GM23338 (cell line): ENCODE results near the gene KRT1.

ENCODE experiments used
- CREB1 ChIP-seq: fragments of 250-450 bp; sonication (Bioruptor Pico); IDR thresholded peaks from 2 replicates; pipeline ENCODE4 v1.5.0; 2020; ENCODE audit warnings: low read depth, mild to moderate bottlenecking, moderate library complexity
- EZH2 ChIP-seq: fragments of 200-600 bp; sonication (generic); IDR thresholded peaks from one replicate; pipeline ENCODE4 v1.8.0; 2017; ENCODE audit warnings: antibody characterized with exemption, mild to moderate bottlenecking, low read depth; ENCODE audit not compliant: unreplicated experiment
- EZH2phosphoT487 ChIP-seq: fragments of 200-600 bp; sonication (generic); IDR thresholded peaks from one replicate; pipeline ENCODE4 v1.8.1; 2018; ENCODE audit warnings: antibody characterized with exemption; ENCODE audit not compliant: unreplicated experiment
- JUNB ChIP-seq: IDR thresholded peaks from one replicate; pipeline ENCODE4 v1.6.1; 2016; ENCODE audit warnings: antibody characterized with exemption; ENCODE audit not compliant: unreplicated experiment
- NANOG ChIP-seq: IDR thresholded peaks from 2 replicates; pipeline ENCODE4 v1.6.1; 2016; ENCODE audit warnings: antibody characterized with exemption, borderline replicate concordance
- POLR2AphosphoS5 ChIP-seq: IDR thresholded peaks from 2 replicates; pipeline ENCODE4 v1.6.1; 2016; ENCODE audit warnings: antibody characterized with exemption, low read depth
- STAT1 ChIP-seq: IDR thresholded peaks from one replicate; pipeline ENCODE4 v1.6.1; 2016; ENCODE audit warnings: antibody characterized with exemption; ENCODE audit not compliant: unreplicated experiment
- ZNF114 ChIP-seq: fragments of 250-450 bp; sonication (Bioruptor Pico); IDR thresholded peaks from 2 replicates; pipeline ENCODE4 v1.5.0; 2020; ENCODE audit warnings: mild to moderate bottlenecking, moderate library complexity
- ZNF331 ChIP-seq: fragments of 250-450 bp; sonication (Bioruptor Pico); IDR thresholded peaks from 2 replicates; pipeline ENCODE4 v1.5.0; 2020; ENCODE audit warnings: low read depth, mild to moderate bottlenecking, moderate library complexity
- TF ChIP-seq, protein P1 (sequence below): IDR thresholded peaks from one replicate; pipeline ENCODE4 v1.6.1; 2018; ENCODE audit warnings: antibody characterized with exemption; ENCODE audit not compliant: unreplicated experiment
- TF ChIP-seq, protein P2 (sequence below), 2 experiments: fragments of 200-600 bp in 1 of 2; sonication (generic) in 1 of 2; conservative IDR thresholded peaks; 2 replicates each; pipeline versions ENCODE4 v1.5.1 to v1.6.1; 2016 to 2017; ENCODE audit warnings: antibody characterized with exemption in 2 of 2, low read depth in 2 of 2, mild to moderate bottlenecking in 2 of 2, moderate library complexity in 1 of 2
- TF ChIP-seq, protein P3 (sequence below): fragments of 250-450 bp; sonication (Bioruptor Pico); IDR thresholded peaks from 2 replicates; pipeline ENCODE4 v1.5.0; 2020; ENCODE audit warnings: mild to moderate bottlenecking, moderate library complexity
- TF ChIP-seq, protein P4 (sequence below): IDR thresholded peaks from 2 replicates; pipeline ENCODE4 v1.6.1; 2016; ENCODE audit warnings: antibody characterized with exemption

DNA sequence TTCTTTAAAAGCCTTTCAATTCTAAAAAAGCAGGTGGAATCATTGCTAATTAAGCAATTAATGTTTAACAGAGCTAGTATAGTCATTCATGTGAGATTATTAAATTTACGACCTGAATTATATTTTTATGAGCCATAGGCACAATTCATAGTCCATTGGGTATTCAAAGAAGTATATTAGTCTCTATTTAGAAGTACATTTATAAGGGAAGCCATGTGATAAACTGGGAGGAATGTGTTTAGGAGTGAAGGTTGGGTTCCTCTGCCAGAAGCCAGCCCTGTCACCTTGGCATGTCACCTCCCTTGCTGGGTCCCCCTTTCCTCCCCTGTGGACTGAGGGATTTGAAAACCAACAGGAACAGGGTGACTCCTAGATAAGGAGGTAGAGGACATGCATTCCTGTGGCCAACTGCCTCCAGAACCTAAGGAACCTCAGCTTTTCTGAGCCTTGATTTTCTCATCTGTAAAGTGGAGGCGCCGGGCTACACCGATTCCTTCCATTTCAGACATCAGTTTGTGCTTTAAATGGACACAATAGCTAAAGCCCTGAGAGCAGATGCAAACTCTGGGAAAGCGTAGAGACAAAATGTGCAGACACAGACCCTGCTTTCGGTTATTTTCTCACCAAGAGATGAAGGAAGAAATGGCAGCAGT, 22.8 kb downstream of the KRT1 start:
- TF ChIP-seq, protein P1, sequence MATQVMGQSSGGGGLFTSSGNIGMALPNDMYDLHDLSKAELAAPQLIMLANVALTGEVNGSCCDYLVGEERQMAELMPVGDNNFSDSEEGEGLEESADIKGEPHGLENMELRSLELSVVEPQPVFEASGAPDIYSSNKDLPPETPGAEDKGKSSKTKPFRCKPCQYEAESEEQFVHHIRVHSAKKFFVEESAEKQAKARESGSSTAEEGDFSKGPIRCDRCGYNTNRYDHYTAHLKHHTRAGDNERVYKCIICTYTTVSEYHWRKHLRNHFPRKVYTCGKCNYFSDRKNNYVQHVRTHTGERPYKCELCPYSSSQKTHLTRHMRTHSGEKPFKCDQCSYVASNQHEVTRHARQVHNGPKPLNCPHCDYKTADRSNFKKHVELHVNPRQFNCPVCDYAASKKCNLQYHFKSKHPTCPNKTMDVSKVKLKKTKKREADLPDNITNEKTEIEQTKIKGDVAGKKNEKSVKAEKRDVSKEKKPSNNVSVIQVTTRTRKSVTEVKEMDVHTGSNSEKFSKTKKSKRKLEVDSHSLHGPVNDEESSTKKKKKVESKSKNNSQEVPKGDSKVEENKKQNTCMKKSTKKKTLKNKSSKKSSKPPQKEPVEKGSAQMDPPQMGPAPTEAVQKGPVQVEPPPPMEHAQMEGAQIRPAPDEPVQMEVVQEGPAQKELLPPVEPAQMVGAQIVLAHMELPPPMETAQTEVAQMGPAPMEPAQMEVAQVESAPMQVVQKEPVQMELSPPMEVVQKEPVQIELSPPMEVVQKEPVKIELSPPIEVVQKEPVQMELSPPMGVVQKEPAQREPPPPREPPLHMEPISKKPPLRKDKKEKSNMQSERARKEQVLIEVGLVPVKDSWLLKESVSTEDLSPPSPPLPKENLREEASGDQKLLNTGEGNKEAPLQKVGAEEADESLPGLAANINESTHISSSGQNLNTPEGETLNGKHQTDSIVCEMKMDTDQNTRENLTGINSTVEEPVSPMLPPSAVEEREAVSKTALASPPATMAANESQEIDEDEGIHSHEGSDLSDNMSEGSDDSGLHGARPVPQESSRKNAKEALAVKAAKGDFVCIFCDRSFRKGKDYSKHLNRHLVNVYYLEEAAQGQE = no peak
- TF ChIP-seq, protein P2, sequence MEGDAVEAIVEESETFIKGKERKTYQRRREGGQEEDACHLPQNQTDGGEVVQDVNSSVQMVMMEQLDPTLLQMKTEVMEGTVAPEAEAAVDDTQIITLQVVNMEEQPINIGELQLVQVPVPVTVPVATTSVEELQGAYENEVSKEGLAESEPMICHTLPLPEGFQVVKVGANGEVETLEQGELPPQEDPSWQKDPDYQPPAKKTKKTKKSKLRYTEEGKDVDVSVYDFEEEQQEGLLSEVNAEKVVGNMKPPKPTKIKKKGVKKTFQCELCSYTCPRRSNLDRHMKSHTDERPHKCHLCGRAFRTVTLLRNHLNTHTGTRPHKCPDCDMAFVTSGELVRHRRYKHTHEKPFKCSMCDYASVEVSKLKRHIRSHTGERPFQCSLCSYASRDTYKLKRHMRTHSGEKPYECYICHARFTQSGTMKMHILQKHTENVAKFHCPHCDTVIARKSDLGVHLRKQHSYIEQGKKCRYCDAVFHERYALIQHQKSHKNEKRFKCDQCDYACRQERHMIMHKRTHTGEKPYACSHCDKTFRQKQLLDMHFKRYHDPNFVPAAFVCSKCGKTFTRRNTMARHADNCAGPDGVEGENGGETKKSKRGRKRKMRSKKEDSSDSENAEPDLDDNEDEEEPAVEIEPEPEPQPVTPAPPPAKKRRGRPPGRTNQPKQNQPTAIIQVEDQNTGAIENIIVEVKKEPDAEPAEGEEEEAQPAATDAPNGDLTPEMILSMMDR (conservative IDR thresholded peaks at IDR 0.05; ENCODE audit: low read depth in 2 of 2) = no peak
- TF ChIP-seq POLR2AphosphoS5 (no peak), EZH2 (no peak), ZNF114 (no peak), ZNF331 (CRISPR knock-in tag) (no peak), STAT1 (no peak), EZH2phosphoT487 (no peak), JUNB (no peak), CREB1 (CRISPR knock-in tag) (no peak), NANOG (no peak)
- TF ChIP-seq, protein P3, sequence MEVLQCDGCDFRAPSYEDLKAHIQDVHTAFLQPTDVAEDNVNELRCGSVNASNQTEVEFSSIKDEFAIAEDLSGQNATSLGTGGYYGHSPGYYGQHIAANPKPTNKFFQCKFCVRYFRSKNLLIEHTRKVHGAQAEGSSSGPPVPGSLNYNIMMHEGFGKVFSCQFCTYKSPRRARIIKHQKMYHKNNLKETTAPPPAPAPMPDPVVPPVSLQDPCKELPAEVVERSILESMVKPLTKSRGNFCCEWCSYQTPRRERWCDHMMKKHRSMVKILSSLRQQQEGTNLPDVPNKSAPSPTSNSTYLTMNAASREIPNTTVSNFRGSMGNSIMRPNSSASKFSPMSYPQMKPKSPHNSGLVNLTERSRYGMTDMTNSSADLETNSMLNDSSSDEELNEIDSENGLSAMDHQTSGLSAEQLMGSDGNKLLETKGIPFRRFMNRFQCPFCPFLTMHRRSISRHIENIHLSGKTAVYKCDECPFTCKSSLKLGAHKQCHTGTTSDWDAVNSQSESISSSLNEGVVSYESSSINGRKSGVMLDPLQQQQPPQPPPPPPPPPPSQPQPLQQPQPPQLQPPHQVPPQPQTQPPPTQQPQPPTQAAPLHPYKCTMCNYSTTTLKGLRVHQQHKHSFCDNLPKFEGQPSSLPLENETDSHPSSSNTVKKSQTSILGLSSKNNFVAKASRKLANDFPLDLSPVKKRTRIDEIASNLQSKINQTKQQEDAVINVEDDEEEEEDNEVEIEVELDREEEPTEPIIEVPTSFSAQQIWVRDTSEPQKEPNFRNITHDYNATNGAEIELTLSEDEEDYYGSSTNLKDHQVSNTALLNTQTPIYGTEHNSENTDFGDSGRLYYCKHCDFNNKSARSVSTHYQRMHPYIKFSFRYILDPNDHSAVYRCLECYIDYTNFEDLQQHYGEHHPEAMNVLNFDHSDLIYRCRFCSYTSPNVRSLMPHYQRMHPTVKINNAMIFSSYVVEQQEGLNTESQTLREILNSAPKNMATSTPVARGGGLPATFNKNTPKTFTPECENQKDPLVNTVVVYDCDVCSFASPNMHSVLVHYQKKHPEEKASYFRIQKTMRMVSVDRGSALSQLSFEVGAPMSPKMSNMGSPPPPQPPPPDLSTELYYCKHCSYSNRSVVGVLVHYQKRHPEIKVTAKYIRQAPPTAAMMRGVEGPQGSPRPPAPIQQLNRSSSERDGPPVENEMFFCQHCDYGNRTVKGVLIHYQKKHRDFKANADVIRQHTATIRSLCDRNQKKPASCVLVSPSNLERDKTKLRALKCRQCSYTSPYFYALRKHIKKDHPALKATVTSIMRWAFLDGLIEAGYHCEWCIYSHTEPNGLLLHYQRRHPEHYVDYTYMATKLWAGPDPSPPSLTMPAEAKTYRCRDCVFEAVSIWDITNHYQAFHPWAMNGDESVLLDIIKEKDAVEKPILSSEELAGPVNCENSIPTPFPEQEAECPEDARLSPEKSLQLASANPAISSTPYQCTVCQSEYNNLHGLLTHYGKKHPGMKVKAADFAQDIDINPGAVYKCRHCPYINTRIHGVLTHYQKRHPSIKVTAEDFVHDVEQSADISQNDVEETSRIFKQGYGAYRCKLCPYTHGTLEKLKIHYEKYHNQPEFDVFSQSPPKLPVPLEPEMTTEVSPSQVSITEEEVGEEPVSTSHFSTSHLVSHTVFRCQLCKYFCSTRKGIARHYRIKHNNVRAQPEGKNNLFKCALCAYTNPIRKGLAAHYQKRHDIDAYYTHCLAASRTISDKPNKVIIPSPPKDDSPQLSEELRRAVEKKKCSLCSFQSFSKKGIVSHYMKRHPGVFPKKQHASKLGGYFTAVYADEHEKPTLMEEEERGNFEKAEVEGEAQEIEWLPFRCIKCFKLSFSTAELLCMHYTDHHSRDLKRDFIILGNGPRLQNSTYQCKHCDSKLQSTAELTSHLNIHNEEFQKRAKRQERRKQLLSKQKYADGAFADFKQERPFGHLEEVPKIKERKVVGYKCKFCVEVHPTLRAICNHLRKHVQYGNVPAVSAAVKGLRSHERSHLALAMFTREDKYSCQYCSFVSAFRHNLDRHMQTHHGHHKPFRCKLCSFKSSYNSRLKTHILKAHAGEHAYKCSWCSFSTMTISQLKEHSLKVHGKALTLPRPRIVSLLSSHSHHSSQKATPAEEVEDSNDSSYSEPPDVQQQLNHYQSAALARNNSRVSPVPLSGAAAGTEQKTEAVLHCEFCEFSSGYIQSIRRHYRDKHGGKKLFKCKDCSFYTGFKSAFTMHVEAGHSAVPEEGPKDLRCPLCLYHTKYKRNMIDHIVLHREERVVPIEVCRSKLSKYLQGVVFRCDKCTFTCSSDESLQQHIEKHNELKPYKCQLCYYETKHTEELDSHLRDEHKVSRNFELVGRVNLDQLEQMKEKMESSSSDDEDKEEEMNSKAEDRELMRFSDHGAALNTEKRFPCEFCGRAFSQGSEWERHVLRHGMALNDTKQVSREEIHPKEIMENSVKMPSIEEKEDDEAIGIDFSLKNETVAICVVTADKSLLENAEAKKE (CRISPR knock-in tag) = no peak
- TF ChIP-seq, protein P4, sequence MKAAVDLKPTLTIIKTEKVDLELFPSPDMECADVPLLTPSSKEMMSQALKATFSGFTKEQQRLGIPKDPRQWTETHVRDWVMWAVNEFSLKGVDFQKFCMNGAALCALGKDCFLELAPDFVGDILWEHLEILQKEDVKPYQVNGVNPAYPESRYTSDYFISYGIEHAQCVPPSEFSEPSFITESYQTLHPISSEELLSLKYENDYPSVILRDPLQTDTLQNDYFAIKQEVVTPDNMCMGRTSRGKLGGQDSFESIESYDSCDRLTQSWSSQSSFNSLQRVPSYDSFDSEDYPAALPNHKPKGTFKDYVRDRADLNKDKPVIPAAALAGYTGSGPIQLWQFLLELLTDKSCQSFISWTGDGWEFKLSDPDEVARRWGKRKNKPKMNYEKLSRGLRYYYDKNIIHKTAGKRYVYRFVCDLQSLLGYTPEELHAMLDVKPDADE = no peak
